NCI-H82 treated with DMSO at 0.1 percent for 48 hours (cell line): ENCODE measurements around the gene ANO1.
"Not testable (repeated sequence)": the region's sequence is repeated elsewhere in the genome, so short reads cannot be mapped to it uniquely, and the experiment has no call there.

ENCODE experiments used
- DNase-seq: peaks from one replicate; lab custom pipeline; 2025; ENCODE audit not compliant: unreplicated experiment; lab: John Stamatoyannopoulos, UW

ANO1 gene

GRCh38 chr11:70205049-70205725 lies 127.1 kb downstream of the ANO1 start:
- no peak for DNase-seq

GRCh38 chr11:70205766-70206165 lies 127.6 kb downstream of the ANO1 start:
- no peak for DNase-seq

- DNase-seq, result no peak
These were observed 128.3 kb downstream of the ANO1 start for GRCh38 chr11:70206226-70206981.

- no peak for DNase-seq
These were observed 128.9 kb downstream of the ANO1 start for GRCh38 chr11:70206982-70207376.

- DNase-seq, result no peak
These were observed 129.5 kb downstream of the ANO1 start for GRCh38 chr11:70207531-70208131.

GRCh38 chr11:70209391-70209912 lies 131.3 kb downstream of the ANO1 start:
- DNase-seq, result no peak

GRCh38 chr11:70210051-70210501 lies 132.0 kb downstream of the ANO1 start:
- DNase-seq, result no peak

GRCh38 chr11:70210530-70210929 lies 132.4 kb downstream of the ANO1 start:
- no peak for DNase-seq

GRCh38 chr11:70212227-70212811 lies 134.2 kb downstream of the ANO1 start:
- DNase-seq, result no peak

GRCh38 chr11:70217388-70217787 lies 139.3 kb downstream of the ANO1 start:
- DNase-seq, result not testable (repeated sequence)

- peak; percentile 14 for DNase-seq
These were observed 140.0 kb downstream of the ANO1 start for GRCh38 chr11:70218076-70218475.

GRCh38 chr11:70220136-70220535 lies 142.0 kb downstream of the ANO1 start:
- peak; percentile 10 for DNase-seq

GRCh38 chr11:70220920-70221319 lies 142.8 kb downstream of the ANO1 start:
- no peak for DNase-seq

- DNase-seq, result no peak
These were observed 147.6 kb downstream of the ANO1 start for GRCh38 chr11:70225681-70226177.

- DNase-seq, result no peak
These were observed 148.1 kb downstream of the ANO1 start for GRCh38 chr11:70226183-70226582.

GRCh38 chr11:70226967-70227366 lies 148.8 kb downstream of the ANO1 start:
- no peak for DNase-seq

- DNase-seq, result no peak
These were observed 151.6 kb downstream of the ANO1 start for GRCh38 chr11:70229737-70230136.

- DNase-seq, result no peak
These were observed 152.2 kb downstream of the ANO1 start for GRCh38 chr11:70230151-70230839.

- DNase-seq, result no peak
These were observed 153.0 kb downstream of the ANO1 start for GRCh38 chr11:70230840-70231710.

GRCh38 chr11:70233034-70233433 lies 154.9 kb downstream of the ANO1 start:
- DNase-seq, result no peak
